ENCODE measurements around the gene RBM47.
A peak's percentile ranks its signal among the peaks of the same experiment; 100 is the strongest.
"Not testable (repeated sequence)": the region's sequence is repeated elsewhere in the genome, so short reads cannot be mapped to it uniquely, and the experiment has no call there.

The RBM47 gene

DNA sequence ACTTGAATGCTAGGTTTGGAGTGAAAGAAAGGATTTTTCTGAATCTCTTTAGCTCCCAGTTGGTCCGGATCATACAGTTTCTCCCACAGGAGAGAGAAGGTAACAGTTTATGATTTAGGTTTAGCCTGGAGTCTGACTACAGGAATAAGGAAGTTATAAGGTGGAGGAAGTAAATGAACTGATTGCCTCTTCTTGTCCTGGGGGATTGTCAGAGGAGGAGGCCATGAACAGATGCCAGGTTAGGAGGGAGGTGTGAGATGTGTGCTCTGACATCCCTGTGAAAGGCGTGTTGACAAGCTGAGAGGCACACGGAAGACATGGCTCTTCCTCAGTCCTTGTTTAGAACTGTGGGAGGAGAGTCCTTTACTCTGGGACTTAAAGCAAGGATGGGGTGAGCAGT is 230.1 kb downstream of the RBM47 start:
- DNase-seq = no peak

DNA sequence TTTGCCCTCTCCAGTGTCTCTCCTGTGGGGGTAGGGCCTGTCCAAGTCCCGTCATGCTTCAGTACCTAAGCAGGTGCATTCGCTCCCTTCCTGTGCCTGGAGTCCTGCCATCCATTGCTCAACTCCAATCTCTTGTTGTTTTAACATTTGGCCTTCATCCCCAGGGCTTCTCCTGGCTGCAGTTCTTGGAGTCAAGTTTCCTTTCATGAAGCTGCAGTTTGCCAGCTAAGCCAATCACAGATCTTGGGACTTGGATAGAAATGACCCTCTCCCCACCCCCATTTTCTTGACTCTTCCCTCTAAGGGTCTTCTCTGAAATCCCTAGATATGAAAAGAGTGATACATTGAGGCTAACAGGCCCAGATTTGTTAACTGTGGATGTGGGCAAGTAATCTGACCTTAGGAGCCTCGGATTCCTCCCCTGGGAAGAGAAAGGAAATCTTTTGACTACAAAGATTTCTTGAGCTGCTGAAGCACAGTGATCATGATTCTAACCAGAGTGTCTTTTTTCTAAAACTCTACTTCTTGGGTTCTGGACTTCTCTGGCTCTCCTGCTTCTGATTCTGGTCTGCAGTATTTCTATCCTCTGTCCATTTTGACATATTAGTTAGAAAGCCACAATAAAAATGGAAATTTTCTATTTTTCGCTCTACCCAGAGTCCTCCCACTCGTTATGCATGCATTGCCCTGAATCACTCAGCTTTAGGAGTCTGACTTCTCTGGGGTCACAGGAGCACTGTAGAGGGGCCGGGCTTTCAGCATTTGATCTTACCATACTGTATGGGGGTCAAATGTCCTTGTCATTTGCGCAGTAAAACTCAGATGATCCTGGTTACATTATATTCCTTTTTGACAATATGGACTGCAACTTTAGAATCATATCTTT is 233.5 kb downstream of the RBM47 start:
- no peak for DNase-seq

DNA sequence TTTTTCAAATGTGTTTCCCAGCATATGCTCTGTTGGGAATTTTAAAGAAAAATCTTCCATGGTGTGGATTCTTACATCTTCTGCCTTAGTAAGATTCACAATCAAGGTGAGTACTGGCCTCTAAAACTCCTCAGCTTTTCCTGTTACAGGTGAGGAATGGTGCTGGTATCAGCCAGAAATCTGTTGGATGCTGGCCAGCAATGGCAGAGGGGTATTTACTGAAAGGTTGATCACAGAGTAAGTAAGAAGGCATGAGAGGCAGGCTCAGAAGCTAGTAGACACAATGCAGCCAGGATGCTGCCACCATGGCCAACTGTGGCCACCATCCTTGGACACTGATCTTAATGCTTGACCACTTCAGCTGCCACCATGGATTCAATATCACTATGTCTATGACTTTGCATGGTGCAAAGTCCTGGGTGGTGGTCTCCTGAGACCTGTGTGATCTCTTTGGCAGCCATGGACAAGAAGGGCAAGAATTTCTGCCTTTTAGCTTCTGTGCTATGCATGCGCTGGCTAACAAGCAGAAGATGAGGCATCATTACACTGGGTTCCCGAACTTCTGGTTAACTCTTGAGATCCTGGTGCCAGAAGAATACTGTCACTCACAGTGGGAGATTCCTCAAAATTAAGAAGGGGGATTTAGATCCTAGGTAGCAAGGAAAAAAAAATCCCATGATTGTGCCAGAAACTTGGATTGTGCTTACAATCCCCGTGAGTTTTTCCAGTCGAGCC is 234.3 kb downstream of the RBM47 start:
- no peak for DNase-seq

DNA sequence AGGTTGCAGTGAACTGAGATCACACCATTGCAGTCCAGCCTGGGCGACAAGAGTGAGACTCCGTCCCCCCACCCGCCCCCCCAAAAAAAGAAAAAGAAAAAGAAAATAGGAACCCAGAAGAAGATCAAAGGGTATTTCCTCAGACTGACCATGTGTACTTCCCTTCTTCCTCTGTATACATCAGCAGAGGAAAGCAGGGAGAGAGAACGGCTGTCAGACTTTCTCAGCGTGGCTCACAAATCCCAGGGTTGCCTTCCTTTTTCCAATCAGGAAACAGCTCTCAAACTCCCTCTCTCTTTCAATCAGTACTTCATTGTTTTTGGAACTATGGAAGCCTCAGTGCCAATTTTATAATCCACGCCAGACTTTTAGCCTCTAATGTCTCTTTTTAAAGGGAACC is 235.4 kb downstream of the RBM47 start:
- DNase-seq = no peak

DNA sequence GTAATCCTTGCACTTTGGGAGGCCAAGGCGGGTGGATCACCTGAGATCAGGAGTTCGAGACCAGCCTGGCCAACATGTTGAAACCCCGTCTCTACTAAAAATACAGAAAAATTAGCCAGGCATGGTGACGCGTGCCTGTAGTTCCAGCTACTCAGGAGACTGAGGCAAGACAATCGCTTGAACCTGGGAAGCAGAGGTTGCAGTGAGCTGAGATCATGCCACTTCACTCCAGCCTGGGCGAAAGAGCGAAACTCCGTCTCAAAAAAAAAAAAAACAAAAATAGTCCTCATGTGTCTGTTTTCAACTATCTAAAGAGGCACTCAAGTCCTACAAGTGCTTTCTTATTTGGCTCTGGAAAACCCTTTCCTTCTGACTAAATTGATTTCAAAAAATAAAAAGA is 237.4 kb downstream of the RBM47 start:
- DNase-seq = not testable (repeated sequence)

DNA sequence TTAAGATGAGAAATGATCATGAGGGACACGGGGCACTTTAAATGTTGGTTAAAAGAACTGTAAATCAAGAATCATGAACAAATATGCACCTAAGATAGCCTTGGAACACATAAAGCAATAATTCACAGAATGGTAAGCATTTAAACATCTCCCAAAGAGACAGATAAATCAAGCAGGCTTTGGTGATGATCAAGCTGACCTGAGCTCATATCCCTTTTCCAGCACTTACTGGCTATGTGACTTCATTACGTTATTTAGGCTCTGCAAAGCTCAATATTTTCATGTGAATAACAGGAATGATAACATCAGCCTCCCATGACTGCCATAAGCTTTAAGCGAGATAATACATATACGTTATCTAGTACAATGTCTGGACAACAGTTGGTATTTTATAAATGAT is 239.7 kb downstream of the RBM47 start:
- no peak for DNase-seq

DNA sequence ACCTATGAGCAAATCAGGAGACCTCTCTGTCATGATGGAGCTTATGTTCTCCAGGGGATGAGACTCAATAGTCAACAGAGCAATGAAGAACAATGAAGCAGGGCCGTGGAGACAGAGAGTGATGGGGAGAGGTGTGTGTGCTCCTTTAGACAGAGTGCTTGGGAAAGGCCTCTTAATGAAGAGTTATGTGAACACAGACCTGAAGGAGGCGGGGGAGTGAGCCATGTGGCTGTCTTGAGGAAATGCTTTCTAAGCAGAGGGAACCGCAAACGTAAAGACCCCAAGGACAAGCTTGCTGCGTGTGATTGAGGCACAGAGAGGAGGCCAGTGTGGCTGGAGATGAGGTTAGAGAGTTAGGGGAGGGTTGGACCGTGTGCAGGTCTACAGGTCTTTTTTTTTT is 241.4 kb downstream of the RBM47 start:
- DNase-seq = peak; percentile 15

DNA sequence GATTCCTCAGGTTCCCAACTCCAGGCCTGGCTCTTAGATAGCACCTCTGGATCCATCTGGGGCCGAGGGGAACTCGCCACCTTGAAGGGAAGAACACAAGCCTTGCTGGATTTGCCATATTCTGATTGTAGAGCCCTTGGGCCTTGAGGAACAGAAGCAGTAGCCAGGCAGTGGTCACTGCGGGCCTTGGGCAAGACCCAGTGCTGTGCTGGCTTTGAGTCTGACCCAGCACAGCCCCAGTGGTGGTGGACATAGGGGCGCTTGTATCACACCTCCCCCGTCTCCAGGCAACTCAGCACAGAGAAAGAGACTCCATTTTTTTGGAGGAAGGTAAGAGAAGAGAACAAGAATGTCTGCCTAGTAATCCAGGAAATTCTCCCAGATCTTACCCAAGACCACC is 249.0 kb downstream of the RBM47 start:
- no peak for DNase-seq

DNA sequence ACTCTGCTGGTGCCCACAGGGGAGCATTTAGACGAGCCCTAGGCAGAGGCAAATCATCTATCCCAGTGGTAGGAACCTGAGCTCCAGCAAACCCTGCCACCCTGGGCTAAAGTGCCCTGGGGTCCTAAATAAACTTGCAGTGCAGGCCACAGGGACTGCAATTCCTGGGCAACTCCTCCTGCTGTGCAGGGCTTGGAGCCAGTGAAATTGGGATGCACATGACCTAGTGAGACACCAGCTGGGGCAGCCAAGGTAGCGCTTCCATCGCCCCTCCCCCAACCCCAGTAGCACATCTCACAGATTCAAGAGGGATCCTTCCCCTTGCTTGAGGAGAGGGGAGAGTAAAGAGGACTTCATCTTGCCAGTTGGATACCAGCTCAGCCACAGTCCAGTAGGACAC is 250.4 kb downstream of the RBM47 start:
- DNase-seq = no peak

DNA sequence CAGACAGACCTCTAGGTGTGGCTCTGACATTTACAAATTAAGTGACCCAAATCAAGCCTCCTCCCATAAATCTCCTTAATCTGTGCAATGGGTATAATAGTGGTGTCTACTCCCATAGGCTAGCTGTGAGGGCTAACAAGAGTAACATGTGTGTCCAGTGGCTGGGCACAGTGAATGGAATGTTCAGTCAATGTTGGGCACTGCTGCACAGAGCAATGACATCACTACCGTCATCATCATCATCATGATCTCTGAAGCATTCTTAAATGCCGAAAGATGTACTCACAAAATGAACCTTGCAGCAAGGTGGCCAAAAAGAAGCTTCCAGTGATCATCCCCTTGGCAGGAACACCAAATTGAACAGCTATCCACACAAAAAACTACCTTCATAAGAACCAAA is 251.0 kb downstream of the RBM47 start:
- DNase-seq = no peak

DNA sequence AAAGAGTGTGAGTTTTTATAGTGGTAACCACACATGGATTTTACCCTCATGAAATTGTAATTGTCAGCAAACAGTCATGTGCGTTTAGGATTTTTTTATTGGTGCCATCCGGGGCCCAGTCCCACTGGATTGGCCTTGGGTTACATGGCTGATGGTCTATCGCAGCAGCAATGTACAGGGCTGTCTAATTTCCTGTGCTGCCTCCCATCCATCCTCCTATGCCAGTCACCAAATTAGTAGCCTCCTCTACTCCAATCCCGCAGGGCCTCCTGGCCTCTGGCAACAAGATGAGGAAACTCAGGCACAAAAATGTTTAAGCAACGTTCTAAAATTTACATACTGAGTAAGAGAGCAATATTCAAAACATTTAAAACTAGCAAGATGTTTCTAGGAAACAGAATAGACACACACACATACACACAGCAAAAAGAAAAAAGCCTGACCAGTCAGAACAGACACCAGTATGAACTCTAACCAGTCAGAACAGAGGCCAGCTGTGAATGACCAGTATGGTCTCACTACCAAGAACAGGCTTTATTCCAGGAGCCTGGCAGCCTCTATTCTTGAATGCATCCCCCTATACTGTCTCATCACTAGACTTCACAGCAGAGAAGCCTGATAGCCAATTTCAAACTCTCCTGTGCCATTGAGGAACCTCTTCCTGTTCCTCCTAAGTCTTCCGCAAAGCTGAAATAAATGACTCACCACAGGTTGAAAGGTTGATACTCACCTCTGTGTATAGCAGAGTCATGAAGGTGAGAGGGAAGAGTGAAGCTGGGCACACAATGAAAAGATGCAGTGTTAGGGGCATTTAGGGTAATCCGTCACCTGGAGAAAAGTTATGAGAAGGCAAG is 251.9 kb downstream of the RBM47 start:
- no peak for DNase-seq

DNA sequence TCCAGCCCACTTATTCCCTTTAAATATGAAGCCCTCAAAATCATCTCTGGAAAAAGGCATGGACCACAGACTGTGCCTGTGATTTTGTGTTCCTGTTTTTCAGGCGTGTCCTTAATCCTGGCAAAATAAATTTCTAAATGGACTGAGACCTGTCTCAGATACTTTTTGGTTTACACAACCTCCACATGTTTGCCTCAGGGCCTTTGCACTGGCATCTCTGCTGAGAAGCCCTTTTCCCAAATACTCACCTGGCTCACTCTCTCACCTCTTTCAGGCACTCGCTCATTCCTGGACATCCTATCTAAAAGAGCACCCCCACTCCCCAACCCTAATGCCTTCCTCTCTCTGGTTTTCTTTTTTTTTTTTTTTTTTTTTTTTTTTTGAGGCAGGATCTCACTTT is 254.0 kb downstream of the RBM47 start:
- no peak for DNase-seq

DNA sequence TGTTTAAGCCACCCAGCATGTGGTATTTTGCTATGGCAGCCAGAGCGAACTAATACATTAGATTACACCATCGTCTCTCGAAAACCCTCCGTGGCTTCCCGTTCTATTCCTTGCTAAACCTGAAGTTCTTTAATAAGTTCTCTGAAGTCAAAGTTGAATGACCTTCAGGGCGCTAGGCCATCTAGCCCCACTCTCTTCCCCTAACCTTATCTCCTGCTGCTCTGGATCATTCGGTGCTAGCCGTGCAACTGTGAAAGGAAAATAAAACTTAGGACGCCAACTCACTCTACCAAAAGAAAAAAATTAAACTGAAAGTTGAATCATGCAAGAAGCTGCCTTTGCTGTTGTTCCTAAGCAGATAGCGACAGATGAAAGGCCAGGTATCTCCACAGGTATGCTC is 254.6 kb downstream of the RBM47 start:
- no peak for DNase-seq

DNA sequence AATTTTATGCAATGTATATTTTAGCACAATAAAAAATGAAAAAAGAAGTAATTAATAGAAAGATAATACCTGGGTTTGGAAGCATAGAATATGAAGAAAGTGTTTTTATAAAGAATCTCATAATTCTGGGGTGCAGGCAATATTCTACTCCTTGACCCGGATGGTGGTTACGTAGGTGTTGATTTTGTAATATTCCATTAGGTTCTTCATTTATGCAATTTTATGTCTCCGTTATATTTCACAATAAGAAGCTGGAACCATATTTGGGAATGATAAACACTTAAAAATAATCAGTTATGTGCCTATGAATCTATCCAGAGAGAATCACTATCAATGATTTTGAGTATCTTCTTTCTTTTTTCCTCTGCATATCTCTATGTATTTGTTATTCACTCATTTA is 256.0 kb downstream of the RBM47 start:
- no peak for DNase-seq

Measured in NCI-H2227 treated with DMSO at 0.1 percent for 48 hours (cell line).